ENCODE results near the gene RFC2.

DNA sequence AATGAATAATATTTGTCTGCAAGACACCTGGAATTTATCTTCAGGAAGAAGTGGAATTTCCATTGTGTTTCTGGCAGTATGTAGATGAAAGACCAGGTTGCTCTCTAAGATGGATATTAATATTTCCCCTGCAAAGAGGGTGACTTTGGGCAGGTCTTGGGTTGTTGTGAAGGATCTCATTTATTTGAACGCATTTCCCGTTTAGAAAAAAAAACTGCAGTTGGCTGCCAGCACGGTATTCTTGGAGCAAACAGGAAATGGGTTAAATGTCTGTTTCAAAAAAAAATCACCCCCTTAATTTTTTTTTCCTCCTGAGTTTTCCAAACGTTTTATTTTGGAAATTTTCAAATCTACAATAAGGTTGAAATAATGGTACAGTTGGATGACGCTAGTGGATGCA is 68.6 kb downstream of the RFC2 start:
- TF ChIP-seq CTCF (IDR thresholded peaks at IDR 0.05; ENCODE audit: low read depth, low read length) (no peak), POLR2A (IDR thresholded peaks at IDR 0.05; ENCODE audit: extremely low read depth, insufficient read length) (no peak)
- TF ChIP-seq, protein P1, sequence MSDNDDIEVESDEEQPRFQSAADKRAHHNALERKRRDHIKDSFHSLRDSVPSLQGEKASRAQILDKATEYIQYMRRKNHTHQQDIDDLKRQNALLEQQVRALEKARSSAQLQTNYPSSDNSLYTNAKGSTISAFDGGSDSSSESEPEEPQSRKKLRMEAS (IDR thresholded peaks at IDR 0.05; ENCODE audit: low read depth, low read length): no peak

All from NB4 (cell line).